Measurements from ENCODE around the gene NUP133. TPM values are rescaled to one million over a fixed set of nuclear protein-coding genes. Genes with fewer than 3 reads are reported as not detected.

Gene NUP133
- total RNA-seq, 2 experiments from 2014 or later = 53.9 to 57.2 TPM

DNA sequence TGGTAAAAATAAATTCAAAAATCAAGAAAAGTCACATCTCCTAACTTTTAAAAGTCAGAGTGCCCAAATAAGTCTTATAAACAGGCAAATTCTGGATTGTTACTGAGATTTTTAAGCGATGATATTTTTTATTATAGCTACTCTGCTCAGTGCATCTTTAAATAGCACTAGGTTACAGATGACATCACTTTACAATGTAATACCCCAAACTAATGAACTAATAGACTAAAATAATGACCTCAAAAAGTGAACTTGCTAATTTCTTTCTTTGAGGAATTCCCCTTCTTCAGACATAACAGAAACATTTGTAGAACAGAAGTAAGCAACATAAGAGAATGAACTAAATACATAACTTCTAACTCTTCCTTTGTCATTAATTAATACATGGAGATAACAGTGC lies 41.3 kb downstream of the NUP133 start:
- CTCF ChIA-PET = interaction anchor here (1.0 kb wide), 1 partner anchor 15 kb away, joined by 4 read pairs; no protein-coding TSS in a partner anchor
- H3K27me3 Mint-ChIP-seq (ENCODE audit: low read depth) = no peaks in the 10 kb centered on the region
- H3K36me3 Mint-ChIP-seq (ENCODE audit: low read depth) = peaks cover 36% of the 10 kb centered on the region
- no peak overlapping the region for H3K4me3 Mint-ChIP-seq
- no peak overlapping the region for H3K27ac Mint-ChIP-seq
- H3K4me1 Mint-ChIP-seq (ENCODE audit: low read depth) = no peaks in the 10 kb centered on the region
- no peaks in the 10 kb centered on the region for H3K9me3 Mint-ChIP-seq
- intact Hi-C loops (cut with micrococcal nuclease) = no loop called here
- no peak for DNase-seq

DNA sequence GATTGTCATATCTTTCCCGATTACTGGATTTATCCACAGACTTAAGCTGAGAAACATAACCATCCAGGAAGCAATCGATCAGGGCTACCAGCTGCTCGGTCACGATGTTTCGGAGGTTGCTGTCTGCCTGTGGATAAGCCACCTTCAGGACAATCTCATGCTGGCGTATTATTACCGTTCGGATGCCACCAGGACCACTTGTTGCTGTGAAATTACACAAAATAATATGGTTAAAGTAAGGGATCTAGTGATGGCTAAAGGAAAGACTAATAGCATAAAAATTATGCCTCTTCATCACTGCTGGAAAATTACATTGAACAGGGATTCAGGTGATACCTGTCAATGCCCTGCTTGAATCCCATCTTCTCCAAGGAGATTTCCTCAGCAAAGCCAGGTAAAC lies 43.5 kb downstream of the NUP133 start:
- intact Hi-C loops (cut with micrococcal nuclease) = no loop called here
- DNase-seq = no peak
- H3K27ac Mint-ChIP-seq = no peak overlapping the region
- H3K4me3 Mint-ChIP-seq = no peak overlapping the region
- no peaks in the 10 kb centered on the region for H3K4me1 Mint-ChIP-seq (ENCODE audit: low read depth)
- peaks cover 37% of the 10 kb centered on the region for H3K36me3 Mint-ChIP-seq (ENCODE audit: low read depth)
- no peaks in the 10 kb centered on the region for H3K27me3 Mint-ChIP-seq (ENCODE audit: low read depth)
- CTCF ChIA-PET = no interaction called here
- H3K9me3 Mint-ChIP-seq = no peaks in the 10 kb centered on the region

DNA sequence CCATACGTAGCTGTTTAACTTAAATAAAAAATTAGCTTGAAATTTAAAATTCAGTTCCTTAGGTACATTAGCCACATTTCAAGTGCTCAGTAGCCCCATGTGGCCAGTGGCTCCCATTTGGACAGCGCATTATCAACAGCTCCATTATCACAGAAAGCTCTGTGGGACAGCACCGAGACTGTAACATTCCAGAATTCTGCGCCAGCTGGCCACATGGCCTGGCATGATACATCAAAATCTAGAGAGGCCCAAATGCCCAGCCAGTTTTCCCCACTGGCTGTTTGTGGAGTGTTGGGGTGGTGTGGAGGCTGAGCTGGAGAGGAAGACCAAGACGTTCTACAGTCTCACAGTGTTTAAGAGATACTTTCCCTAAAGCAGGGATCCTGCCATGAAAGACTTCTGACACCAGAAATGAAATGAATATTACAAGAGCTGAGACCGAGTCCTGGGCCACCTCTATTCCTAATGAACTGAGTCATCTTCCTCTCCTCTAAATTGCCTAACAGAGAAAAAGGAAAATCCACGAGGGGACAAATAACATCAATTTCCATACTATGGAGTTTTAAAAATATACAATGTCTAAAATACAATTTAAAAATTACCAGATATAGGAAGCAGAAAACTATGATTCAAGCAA lies 47.0 kb downstream of the NUP133 start:
- CTCF ChIA-PET = interaction anchor here (1.9 kb wide), 1 partner anchor 21 kb away, joined by 5 read pairs; no protein-coding TSS in a partner anchor
- DNase-seq = no peak
- no peak overlapping the region for H3K27ac Mint-ChIP-seq
- H3K36me3 Mint-ChIP-seq (ENCODE audit: low read depth) = peaks cover 38% of the 10 kb centered on the region
- no peak overlapping the region for H3K4me3 Mint-ChIP-seq
- intact Hi-C loops (cut with micrococcal nuclease) = no loop called here
- H3K9me3 Mint-ChIP-seq = no peaks in the 10 kb centered on the region
- H3K27me3 Mint-ChIP-seq (ENCODE audit: low read depth) = no peaks in the 10 kb centered on the region
- H3K4me1 Mint-ChIP-seq (ENCODE audit: low read depth) = no peaks in the 10 kb centered on the region

DNA sequence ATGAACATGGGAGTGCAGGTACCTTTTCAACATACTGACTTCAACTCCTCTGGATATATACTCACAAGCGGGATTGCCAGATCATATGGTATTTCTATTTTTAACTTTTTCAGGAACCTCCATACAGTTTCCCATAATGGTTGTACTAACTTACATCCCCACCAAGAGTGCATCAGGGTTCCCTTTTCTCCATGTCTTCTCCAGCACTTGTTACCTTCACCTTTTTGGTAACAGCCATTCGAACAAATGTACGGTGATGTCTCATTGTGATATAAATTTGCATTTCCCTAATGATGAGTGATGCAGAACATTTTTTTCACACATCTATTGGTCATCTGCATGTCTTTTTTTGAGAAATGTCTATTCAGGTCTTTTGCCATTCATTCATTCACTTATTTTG lies 48.3 kb downstream of the NUP133 start:
- Mint-ChIP-seq H3K4me1 (ENCODE audit: low read depth) (no peaks in the 10 kb centered on the region), H3K4me3 (no peak overlapping the region), H3K27ac (no peak overlapping the region), H3K9me3 (no peaks in the 10 kb centered on the region), H3K27me3 (ENCODE audit: low read depth) (no peaks in the 10 kb centered on the region), H3K36me3 (ENCODE audit: low read depth) (peaks cover 32% of the 10 kb centered on the region)
- DNase-seq = no peak
- intact Hi-C loops (cut with micrococcal nuclease) = no loop called here
- CTCF ChIA-PET = interaction anchor here (1.9 kb wide), 1 partner anchor 23 kb away, joined by 5 read pairs; no protein-coding TSS in a partner anchor

DNA sequence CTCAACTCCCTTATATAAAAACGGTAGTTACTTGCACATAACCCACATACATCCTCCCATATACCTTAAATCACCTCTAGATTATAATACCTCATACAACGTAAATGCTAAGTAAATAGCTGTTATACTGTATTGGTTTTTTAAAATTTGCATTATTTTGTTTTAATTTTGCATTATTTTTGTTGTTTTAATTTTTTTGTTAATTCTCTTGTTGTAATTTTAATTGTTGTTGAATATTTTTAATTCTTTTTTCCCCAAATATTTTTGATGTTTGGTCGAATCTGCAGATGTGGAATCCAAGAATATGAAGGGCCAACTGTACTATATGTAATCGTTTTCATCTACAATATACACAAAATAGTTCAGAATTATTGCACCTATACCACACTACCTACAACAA lies 50.7 kb downstream of the NUP133 start:
- CTCF ChIA-PET = no interaction called here
- H3K4me3 Mint-ChIP-seq = no peak overlapping the region
- no peak for DNase-seq
- H3K27ac Mint-ChIP-seq = no peak overlapping the region
- no peaks in the 10 kb centered on the region for H3K27me3 Mint-ChIP-seq (ENCODE audit: low read depth)
- intact Hi-C loops (cut with micrococcal nuclease) = no loop called here
- no peaks in the 10 kb centered on the region for H3K4me1 Mint-ChIP-seq (ENCODE audit: low read depth)
- peaks cover 21% of the 10 kb centered on the region for H3K36me3 Mint-ChIP-seq (ENCODE audit: low read depth)
- no peaks in the 10 kb centered on the region for H3K9me3 Mint-ChIP-seq

DNA sequence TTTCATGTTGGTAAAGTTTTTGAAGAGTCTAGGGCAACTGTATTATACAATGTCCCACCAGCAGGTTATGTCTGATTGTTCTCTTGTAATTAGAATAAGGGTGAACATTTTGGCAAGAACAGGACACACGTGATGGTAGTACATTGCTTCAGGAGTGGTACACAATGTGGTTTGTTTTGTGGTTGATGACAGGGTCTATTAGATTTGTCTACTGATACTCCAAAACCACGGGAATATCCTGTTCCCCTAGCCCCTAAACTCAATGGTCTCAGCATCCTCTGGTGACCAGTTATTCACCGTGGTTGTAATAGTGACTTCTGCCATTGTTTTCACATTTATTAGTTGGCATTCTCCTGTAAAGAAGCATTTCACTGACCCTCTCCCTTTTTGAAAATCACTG lies 52.1 kb downstream of the NUP133 start:
- Mint-ChIP-seq H3K4me3 (no peak overlapping the region), H3K9me3 (no peaks in the 10 kb centered on the region), H3K36me3 (ENCODE audit: low read depth) (peaks cover 20% of the 10 kb centered on the region), H3K4me1 (ENCODE audit: low read depth) (no peaks in the 10 kb centered on the region), H3K27ac (no peak overlapping the region), H3K27me3 (ENCODE audit: low read depth) (no peaks in the 10 kb centered on the region)
- CTCF ChIA-PET = no interaction called here
- intact Hi-C loops (cut with micrococcal nuclease) = no loop called here
- DNase-seq = no peak

DNA sequence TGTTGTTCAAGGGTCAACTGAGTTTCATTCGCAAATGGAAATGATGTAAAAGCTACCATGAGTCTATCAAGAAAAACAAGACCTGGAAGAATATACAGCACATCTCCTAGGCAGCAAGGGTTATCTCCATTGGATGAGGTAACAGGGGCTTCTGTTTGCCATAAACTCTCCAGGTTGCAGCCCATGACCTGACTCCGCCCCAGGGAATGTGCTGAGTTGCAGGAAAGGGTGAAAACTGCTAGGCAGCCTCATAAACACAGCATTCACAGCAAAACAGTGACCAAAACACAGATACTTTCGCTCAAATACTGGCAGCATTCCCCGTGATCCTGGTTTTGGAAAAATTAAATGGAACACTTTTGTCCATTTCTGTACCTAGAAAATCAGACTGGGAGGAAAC lies 54.1 kb downstream of the NUP133 start:
- Mint-ChIP-seq H3K9me3 (no peaks in the 10 kb centered on the region), H3K36me3 (ENCODE audit: low read depth) (peaks cover 20% of the 10 kb centered on the region), H3K4me1 (ENCODE audit: low read depth) (no peaks in the 10 kb centered on the region), H3K27ac (no peak overlapping the region), H3K4me3 (no peak overlapping the region), H3K27me3 (ENCODE audit: low read depth) (no peaks in the 10 kb centered on the region)
- intact Hi-C loops (cut with micrococcal nuclease) = no loop called here
- CTCF ChIA-PET = interaction anchor here (0.6 kb wide), 1 partner anchor 38 kb away, joined by 5 read pairs; no protein-coding TSS in a partner anchor
- no peak for DNase-seq

DNA sequence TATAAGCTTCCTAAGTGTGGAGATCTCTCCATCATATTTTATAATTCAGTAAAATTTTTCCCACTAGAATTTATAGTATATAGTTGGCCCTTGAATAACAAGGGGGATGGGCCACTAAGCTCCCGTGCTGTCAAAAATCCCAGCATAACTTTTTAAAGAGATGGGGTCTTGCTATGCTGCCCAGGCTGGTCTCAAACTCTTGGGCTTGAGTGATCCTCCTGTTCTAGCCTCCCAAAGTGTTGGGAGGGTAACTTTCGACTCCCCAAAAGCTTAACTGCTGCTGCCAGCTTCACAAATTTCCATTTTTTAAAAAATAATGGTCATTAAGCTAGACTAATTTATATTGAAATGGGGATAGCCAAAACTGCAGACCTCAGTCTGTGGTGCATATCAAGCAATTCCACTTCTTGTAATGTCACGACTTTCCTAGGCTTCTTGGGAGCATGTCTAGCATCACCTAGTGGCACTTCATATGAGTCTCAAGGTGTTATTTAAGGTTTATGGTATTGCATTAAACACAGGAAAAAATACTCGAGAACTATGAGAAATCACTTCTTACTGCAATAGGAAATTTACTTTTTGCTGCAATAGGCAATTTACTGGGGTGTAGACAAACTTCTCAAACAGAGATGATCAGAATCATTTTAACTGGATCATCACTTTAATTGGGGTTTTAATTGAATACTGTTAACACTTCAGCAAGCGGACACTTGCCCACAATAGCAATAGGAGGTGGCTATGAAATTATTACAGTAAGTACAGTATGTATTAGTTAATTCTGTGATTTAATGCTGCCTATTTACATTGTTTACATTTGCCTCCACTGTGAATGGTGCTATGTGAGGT lies 55.0 kb downstream of the NUP133 start:
- CTCF ChIA-PET = interaction anchor here (0.6 to 1.9 kb wide), 5 partner anchors 17 to 196 kb away, joined by 3 to 7 read pairs (median 5); no protein-coding TSS in a partner anchor
- Mint-ChIP-seq H3K27me3 (ENCODE audit: low read depth) (no peaks in the 10 kb centered on the region), H3K27ac (no peak overlapping the region), H3K36me3 (ENCODE audit: low read depth) (peaks cover 23% of the 10 kb centered on the region), H3K9me3 (no peaks in the 10 kb centered on the region), H3K4me3 (no peak overlapping the region), H3K4me1 (ENCODE audit: low read depth) (no peaks in the 10 kb centered on the region)
- intact Hi-C loops (cut with micrococcal nuclease) = no loop called here
- DNase-seq = no peak

DNA sequence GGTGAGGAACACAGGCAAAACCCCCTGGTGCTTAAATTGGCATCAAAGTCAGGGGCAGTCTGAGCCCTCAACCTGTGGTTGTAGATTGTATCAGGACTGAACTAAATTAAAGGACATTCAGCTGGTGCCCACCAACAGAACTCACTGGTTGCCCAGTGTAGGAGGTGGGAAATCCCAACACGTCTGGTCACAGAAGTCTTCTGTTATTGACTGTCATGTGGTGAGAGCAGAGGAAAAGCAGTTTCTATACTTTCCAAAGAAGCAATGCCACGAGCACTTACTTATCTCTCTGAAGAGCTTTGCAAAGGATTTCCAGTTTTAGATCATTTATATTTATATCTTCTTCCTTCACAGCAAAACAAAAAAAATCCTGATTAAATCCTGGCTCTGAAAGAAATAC lies 59.3 kb downstream of the NUP133 start:
- H3K27ac Mint-ChIP-seq = no peak overlapping the region
- H3K36me3 Mint-ChIP-seq (ENCODE audit: low read depth) = peaks cover 44% of the 10 kb centered on the region
- H3K4me3 Mint-ChIP-seq = no peak overlapping the region
- intact Hi-C loops (cut with micrococcal nuclease) = no loop called here
- CTCF ChIA-PET = interaction anchor here (2.4 kb wide), 1 partner anchor 33 kb away, joined by 11 read pairs; no protein-coding TSS in a partner anchor
- no peak for DNase-seq
- no peaks in the 10 kb centered on the region for H3K4me1 Mint-ChIP-seq (ENCODE audit: low read depth)
- H3K9me3 Mint-ChIP-seq = no peaks in the 10 kb centered on the region
- H3K27me3 Mint-ChIP-seq (ENCODE audit: low read depth) = no peaks in the 10 kb centered on the region

DNA sequence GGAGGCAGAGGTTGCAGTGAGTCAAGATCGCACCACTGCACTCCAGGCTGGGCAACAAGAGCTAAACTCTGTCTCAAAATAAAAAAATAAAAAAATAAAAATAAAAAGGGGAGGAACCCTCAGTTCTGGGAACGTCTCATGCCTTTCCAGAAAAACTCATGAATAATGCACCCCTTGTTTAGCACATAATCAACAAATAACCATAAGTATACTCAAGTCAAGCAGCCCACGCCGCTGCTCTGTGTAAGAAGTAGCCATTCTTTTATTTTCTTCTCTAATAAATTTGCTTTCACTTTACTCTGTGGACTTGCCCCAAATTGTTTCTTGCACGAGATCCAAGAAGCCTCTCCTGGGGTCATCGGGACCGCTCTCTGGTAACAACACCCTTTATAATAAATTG lies 59.8 kb downstream of the NUP133 start:
- no peak overlapping the region for H3K27ac Mint-ChIP-seq
- peaks cover 44% of the 10 kb centered on the region for H3K36me3 Mint-ChIP-seq (ENCODE audit: low read depth)
- CTCF ChIA-PET = no interaction called here
- no peak overlapping the region for H3K4me3 Mint-ChIP-seq
- intact Hi-C loops (cut with micrococcal nuclease) = no loop called here
- no peaks in the 10 kb centered on the region for H3K4me1 Mint-ChIP-seq (ENCODE audit: low read depth)
- H3K9me3 Mint-ChIP-seq = no peaks in the 10 kb centered on the region
- no peaks in the 10 kb centered on the region for H3K27me3 Mint-ChIP-seq (ENCODE audit: low read depth)
- no peak for DNase-seq

DNA sequence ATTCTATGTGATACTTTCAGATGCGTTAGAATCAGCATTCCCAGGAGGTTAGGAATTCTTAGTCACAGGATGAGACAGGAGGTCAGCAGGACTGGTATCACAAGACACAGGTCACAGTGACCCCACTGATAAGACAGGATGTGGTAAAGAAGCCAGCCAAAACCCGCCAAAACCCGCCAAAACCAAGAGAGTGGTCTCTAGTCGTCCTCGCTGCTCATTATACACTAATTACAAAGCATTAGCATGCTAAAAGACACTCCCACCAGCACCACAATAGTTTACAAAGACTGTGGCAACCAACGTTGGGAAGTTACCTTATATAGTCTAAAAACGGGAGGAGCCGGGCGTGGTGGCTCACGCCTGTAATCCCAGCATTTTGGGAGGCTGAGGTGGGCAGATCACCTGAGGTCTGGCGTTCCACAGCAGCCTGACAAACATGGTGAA lies 60.3 kb downstream of the NUP133 start:
- intact Hi-C loops (cut with micrococcal nuclease) = no loop called here

DNA sequence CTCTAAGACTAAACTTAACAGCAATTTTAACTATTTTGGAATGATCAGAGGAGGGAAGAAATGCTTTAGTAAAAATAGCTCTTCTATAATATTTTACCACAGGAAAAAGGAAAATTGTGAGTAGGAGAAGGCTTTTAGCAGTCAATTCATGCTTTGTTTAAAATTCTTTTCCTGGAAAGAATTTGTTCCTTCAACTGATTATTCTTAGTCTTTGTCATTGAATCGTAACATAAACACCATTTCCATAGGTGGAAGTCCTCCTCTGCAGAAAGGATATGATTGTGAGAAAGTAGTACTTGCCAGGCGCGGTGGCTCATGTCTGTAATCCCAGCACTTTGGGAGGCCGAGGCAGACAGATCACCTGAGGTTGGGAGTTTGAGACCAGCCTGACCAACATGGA lies 62.3 kb downstream of the NUP133 start:
- Mint-ChIP-seq H3K4me3 (no peak overlapping the region), H3K36me3 (ENCODE audit: low read depth) (peaks cover 40% of the 10 kb centered on the region), H3K27ac (no peak overlapping the region), H3K9me3 (no peaks in the 10 kb centered on the region), H3K27me3 (ENCODE audit: low read depth) (no peaks in the 10 kb centered on the region), H3K4me1 (ENCODE audit: low read depth) (peaks cover 15% of the 10 kb centered on the region)
- CTCF ChIA-PET = interaction anchor here (0.6 kb wide), 1 partner anchor 191 kb away, joined by 3 read pairs; no protein-coding TSS in a partner anchor
- DNase-seq = no peak
- intact Hi-C loops (cut with micrococcal nuclease) = no loop called here

More for the DNA sequence above, 60.3 kb downstream of the NUP133 start:
- Mint-ChIP-seq H3K27ac (no peak overlapping the region), H3K4me1 (ENCODE audit: low read depth) (no peaks in the 10 kb centered on the region), H3K4me3 (no peak overlapping the region), H3K36me3 (ENCODE audit: low read depth) (peaks cover 44% of the 10 kb centered on the region), H3K27me3 (ENCODE audit: low read depth) (no peaks in the 10 kb centered on the region), H3K9me3 (no peaks in the 10 kb centered on the region)
- no peak for DNase-seq
- CTCF ChIA-PET = no interaction called here
